ENCODE data around the gene DOLK.
"Not testable (repeated sequence)": the region's sequence is repeated elsewhere in the genome, so short reads cannot be mapped to it uniquely, and the experiment has no call there.

Gene DOLK

DNA sequence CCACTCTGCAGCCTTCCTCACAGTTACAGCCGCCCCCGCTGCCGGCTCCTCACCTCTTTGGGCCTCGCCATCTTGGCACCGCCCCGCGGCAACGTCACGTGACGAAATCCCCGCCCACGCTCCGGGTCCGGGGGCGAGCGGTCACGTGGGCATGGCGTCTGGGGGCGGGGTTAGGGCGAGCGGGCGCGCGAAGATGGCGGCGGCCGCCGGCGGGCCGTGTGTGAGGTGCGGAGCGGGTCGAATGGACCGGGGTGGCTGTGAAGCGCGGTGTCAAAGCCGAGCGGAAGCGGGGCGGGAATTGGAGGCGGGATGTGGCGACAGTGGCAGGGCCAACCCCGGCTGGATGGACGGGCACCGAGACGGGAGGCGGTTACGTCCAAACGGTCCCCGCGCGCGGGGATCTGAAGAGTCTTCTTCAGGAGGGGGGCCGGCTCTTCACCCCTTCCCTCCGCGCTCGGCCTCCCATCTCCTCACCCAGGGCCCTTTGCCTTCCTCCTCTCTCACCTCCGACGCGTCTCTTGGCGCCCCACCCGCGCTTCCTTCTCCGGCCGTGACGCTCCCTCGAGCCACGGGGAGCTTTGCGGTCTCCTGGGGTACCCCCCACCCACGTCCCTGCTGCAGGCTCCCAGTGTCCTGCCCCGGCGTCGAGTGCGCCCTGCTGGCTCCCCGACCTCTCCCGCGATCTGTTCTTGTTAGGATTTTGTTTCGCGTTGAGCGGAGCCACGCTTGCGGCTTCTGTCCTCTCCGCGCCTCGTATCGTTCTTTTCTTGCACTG lies at the start of gene DOLK, which contains the start of gene NUP188:
Gene DOLK, minus strand, starts transcription at position 77 of the 775 bp plus-strand sequence. CDS start 300 bp downstream, outside the sequence.
Gene NUP188, plus strand, starts transcription at position 173 of the 775 bp plus-strand sequence. Its CDS starts 21 bp downstream, at position 194.
- peak; percentile 51 to 90 for DNase-seq

GRCh38 chr9:128995791-128996190 lies 48.4 kb upstream of the DOLK start:
- no peak for DNase-seq

DNA sequence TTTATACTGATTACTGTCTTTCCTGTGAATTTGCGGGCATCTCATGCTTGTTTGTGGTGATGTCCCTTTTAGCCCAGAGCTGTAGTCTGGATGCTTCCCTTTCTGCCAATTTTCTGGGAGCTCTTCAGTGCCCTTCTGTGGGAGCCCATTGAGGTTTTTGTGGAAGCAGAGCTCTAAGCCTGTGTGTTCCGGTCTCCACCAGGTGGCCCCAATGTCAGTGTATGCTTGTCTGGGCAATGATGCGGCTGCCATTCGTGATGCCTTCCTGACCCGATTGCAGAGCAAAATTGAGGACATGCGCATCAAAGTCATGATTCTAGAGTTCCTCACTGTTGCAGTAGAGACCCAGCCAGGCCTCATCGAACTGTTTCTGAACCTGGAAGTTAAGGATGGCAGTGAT lies 45.6 kb upstream of the DOLK start:
- DNase-seq, result no peak

DNA sequence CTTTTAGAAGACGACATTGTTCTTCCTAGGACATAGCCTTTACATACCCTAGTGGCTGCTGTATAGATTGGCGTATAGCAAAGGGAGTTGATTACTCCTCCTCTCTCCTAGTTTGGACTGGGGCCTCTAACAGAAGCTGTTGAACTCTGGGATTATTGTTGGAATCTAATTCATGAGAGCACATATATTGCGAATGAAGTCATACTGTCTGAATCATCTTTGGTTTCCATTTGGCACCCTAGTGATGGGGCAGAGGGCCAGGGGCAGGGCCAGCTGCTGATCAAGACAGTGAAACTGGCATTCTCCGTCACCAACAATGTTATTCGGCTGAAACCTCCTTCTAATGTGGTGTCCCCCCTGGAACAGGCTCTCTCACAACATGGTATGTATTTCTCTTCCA lies 40.4 kb upstream of the DOLK start:
- no peak for DNase-seq

DNA sequence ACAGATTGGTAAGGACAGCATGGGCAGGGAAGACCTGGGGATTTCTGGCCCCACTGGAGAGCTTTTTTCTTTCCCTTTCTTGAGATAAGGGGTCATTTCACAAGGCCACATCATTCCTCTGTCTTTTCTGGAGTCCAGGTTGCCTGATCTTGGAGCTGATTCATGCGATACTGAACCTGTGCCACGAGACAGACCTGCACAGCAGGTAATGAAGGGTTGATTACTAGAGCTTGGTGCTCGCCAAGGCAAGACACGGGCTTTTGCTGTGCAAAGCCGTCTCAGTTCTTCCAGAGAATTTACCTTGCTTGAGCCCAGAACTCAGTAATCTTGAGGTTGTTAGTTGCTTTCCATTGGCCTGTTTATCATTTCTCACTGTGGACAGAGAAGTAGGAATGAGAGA lies 39.3 kb upstream of the DOLK start:
- no peak for DNase-seq

DNA sequence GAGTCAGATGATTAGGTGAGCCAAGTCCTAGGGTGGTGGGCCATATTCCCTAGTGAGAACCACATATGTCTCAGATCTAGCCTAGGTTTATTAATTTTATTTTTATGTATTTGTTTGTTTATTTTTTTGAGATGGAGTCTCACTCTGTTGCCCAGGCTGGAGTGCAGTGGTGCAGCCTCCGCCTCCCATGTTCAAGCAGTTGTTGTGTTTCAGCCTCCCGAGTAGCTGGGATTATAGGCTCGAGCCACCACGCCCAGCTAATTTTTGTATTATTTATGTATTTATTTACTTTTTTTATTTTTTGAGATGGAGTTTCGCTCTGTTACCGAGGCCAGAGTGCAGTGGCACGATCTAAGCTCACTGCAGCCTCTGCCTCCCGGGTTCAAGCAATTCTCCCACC lies 36.1 kb upstream of the DOLK start:
- DNase-seq, result no peak

- DNase-seq, result no peak
Observed at GRCh38 chr9:128979111-128979510, 31.7 kb upstream of the DOLK start.

DNA sequence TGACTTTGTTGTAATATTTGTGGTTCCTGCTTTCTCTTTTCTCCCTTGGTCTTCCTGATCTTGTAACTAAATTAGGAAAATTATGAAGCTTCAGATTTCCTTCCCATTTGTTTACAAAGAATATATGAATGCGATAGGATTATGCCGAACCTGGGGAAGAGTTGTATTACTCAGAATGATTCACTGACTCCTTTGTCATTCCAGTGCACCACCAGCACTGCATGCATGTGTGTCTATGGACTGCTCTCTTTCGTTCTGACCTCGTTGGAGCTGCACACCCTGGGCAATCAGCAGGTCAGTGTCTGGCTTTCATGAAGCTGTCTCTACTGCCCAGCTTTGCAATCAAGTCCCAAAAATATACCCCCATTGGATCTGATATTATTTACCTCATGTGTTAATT lies 25.6 kb upstream of the DOLK start:
- no peak for DNase-seq

DNA sequence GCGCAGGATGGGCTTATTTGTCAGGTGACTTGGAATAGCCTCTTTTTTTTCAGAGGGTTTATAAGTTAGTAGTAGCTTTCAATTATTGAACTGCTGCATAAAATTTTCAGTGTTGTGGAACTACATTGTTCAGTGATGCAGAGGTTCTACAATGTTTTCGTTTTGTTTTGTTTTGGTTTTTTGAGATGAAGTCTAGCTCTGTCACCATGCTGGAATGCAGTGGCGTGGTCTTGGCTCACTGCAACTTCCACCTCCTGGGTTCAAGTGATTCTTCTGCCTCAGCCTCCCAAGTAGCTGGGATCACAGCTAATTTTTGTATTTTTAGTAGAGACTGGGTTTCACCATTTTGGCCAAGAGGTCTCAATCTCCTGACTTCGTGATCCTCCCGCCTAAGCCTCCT lies 22.1 kb upstream of the DOLK start:
- no peak for DNase-seq

DNA sequence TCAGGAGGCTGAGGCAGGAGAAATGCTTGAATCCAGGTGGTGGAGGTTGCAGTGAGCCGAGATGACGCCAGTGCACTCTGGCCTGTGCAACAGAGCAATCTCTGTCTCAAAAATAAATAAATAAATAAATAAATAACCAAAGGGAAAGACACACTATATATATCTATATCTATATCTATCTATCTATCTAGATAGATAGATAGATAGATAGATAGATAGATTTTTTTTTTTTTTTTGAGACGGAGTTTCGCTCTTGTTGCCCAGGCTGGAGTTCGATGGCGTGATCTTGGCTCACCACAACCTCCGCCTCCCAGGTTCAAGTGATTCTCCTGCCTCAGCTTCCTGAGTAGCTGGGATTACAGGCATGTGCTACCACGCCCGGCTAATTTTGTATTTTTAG lies 14.0 kb upstream of the DOLK start:
- DNase-seq, result not testable (repeated sequence)

GRCh38 chr9:128947277-128947526 lies 201 bp downstream of the DOLK start:
- no peak for DNase-seq

DNA sequence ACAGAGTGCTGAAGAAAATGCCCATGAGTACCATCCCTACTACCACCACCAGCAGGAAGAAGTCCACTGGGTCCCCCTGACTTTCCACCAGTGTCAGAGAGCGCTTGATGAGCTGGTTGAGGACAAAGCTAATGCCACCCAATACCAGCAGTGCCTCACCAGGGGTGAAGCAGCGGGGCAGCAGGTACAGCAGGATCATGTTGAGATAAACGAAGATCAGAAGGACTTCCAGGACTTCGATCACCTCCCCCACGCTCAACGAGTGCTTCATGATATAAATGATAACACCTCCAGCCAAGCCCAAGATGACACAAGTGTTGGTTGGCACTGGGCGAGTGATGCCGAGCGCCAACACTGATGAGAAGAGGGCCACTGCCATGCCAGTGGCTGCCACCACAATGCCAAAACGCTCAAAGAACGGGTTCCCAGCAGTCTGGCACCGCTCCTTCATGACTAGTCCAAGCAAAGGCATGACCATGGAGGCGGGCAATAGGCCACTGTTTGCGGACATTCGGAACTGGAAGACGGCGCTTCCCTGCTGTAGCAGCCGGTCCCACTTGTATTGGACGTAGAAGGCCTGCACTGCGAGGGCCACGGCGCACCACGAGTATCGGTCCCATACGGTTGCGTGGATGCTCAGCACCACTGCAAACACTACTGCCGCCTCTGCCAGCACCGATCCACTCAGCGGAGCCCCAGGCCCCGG lies 679 bp downstream of the DOLK start:
- no peak for DNase-seq

- no peak for DNase-seq
Observed at GRCh38 chr9:128945798-128946501, 1.5 kb downstream of the DOLK start.

- not testable (repeated sequence) for DNase-seq
Observed at GRCh38 chr9:128944966-128945365, 2.4 kb downstream of the DOLK start.

- DNase-seq, result no peak
Observed at GRCh38 chr9:128943832-128944620, 3.4 kb downstream of the DOLK start.

DNA sequence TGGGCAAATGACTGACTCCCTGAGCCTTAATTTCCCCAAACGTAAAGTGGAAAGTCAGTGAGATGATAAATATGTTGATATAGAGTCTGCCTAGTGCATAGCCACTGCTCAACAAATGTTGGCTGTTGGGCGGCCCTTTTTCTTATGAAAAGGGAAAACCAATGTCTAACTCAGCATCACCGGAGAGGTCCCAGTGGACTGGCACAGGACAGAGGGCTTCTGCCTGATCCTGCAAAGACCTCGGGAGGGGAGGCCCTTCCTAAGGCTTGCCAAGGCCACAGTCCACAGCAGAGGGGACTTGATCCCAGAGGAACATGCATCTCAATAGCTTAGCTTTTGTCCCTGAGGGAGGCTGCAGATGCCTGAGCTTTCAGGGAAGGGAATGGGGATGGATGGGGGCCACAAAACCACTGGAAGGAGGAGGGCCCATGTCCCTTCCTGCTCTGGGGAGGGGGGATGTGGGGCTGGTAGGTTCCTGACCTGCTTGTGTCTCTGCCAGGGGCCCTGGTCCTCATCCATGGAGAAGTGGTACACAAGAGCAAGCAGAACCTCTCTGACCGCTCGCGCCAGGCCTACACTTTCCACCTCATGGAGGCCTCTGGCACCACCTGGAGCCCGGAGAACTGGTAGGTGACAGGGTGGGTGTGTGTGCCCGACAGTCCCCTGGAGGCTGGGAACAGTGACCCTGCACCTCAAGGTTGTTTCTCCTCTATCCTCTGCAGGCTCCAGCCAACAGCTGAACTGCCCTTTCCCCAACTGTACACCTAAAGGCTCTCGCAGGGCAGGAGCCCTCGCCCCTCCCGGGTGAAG lies 6.3 kb downstream of the DOLK start:
- DNase-seq, result no peak

GRCh38 chr9:128940271-128940921 lies 7.0 kb downstream of the DOLK start:
- DNase-seq, result no peak

DNA sequence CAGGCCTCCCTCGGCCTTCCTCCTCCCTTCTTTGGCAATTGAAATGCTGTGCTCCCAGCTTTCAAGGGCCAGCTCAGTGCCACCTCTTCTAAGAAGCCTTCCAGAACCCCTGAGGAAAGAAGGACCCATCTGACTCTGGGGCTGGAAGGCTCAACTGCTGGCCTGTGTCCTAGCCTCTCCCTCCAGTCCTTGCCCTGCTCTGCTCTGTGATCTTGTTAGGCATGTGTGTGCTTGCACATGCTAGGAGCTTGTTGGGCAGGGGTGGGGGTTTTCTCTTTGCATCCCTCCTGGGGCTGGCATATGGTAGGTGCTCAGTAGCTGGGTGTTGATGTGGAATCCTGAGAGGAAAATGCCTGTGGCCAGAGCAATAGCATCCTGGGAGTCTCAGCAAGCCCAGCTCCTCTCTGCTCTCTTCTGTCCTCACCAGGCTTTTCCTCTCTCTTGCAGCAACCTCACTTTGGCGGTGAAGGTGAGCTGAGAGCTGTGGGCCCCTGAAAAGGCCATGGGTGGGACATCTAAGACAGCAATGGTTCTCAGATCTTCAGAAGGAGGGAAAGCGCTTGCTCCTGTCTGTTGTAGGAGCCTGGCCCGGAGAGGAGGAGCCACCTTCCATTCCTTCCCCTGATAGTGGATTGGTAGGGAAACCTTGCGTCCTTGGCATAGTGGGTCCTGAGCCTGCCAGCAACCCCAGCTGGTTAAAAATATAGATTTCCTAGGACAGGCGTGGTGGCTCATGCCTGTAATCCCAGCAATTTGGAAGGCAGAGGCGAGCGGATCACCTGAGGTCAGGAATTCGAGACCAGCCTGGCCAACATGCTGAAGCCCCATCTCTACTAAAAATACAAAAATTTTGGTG lies 9.9 kb downstream of the DOLK start:
- no peak for DNase-seq

DNA sequence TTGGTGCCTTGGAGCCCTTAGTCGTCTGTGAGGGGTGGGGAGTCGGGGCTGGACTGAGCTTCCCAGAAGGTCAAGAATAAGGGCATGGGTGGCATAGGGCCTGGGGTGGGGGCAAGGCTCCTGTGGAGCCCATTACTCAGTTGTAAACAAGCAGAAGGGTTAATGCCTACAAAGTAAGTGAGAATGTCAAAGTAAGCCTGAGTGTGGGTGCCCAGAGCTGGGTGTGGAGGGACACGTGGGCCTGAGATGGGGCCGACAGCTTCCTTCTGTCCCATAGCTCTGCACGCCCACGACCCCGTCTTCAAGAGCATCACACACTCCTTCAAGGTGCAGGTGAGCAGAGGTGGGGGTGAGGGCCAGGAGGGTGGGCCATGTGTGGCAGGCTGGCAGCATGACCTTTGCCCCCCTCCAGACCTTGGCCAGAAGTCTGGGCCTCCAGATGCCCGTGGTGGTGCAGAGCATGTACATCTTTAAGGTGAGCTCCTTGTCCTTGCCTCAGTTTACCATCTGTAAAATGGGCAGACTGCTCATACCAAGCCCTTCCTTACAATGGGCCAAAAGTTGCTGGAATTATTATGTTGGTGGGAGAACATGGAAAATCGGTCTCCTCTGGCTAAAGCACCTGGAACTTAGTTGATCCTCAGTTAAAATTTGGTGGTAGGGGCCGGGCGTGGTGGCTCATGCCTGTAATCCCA lies 11.1 kb downstream of the DOLK start:
- DNase-seq, result no peak

GRCh38 chr9:128933731-128934130 lies 13.7 kb downstream of the DOLK start:
- no peak for DNase-seq
